ENCODE measurements around the gene FANCM. TPM values are rescaled to one million over a fixed set of nuclear protein-coding genes. Genes with fewer than 3 reads are reported as not detected.

The FANCM gene
- total and polyA plus RNA-seq, 2 donors (not counting 3 experiments of a cell fraction or from before 2014, with no cell fraction given) = 2.2 to 13.7 TPM

GRCh38 chr14:45169906-45170305 lies 34.2 kb downstream of the FANCM start:
- H3K27ac ChIP-seq (ENCODE audit: insufficient read depth, low read depth, low read length) = no peak overlapping the region
- H4K20me1 ChIP-seq (replicated peaks; ENCODE audit: control insufficient read depth, extremely low read depth, insufficient read depth, low read length) = no peaks in the 10 kb centered on the region
- no TSS peak for BruUV-seq (replicated peaks)
- no peaks in the 10 kb centered on the region for H3K9me1 ChIP-seq (replicated peaks; ENCODE audit: control insufficient read depth, extremely low read depth, insufficient read depth, low read length)
- no peaks in the 10 kb centered on the region for H3K4me1 ChIP-seq (ENCODE audit: control insufficient read depth, extremely low read depth, insufficient read depth, low read length)
- TF ChIP-seq CTCF (IDR thresholded peaks at IDR 0.05; ENCODE audit: extremely low read depth in 1 of 2, insufficient read depth in 1 of 2, low read depth in 1 of 2, low read length in 2 of 2) = no peak
- no peak for TF ChIP-seq POLR2AphosphoS5 (IDR thresholded peaks at IDR 0.05; ENCODE audit: insufficient read depth, low read depth, low read length)
- TF ChIP-seq POLR2A (IDR thresholded peaks at IDR 0.05; ENCODE audit: low read depth, low read length) = no peak
- no peak for TF ChIP-seq GATA2 (IDR thresholded peaks at IDR 0.05; ENCODE audit: insufficient read depth, insufficient read length, low read depth, low read length)
- TF ChIP-seq MAX (IDR thresholded peaks at IDR 0.05; ENCODE audit: insufficient read depth, insufficient read length) = no peak
- no peak for TF ChIP-seq JUN (IDR thresholded peaks at IDR 0.05; ENCODE audit: borderline replicate concordance, insufficient read depth, insufficient read length, low read depth)
- no peak for TF ChIP-seq FOS (IDR thresholded peaks at IDR 0.05; ENCODE audit: borderline replicate concordance, insufficient read depth, low read length)
- no peak for TF ChIP-seq MYC (IDR thresholded peaks at IDR 0.05; ENCODE audit: low read depth, low read length)
- no peak for TF ChIP-seq EZH2 (IDR thresholded peaks at IDR 0.05; ENCODE audit: borderline replicate concordance, low read depth, low read length, severe bottlenecking)
- no peaks in the 10 kb centered on the region for H3K79me2 ChIP-seq (ENCODE audit: control insufficient read depth, insufficient read depth, low read length)
- DNase-seq (ENCODE audit: low read depth, low spot score) = no peak
- no peak overlapping the region for H3K4me3 ChIP-seq (replicated peaks in 1 of 3; ENCODE audit: insufficient read depth in 1 of 3, low read depth in 1 of 3, low read length in 3 of 3)
- dilution Hi-C loops (cut with MboI; ENCODE audit: extremely low pct_ligation_motif_present, low sequenced_read_pairs) (no loop called here), intact Hi-C loops (cut with micrococcal nuclease) (no loop called here)
- CTCF ChIA-PET = interaction anchor here (1.1 kb wide), 1 partner anchor 9 kb away, joined by 3 read pairs; no protein-coding TSS in a partner anchor
- no peak overlapping the region for H3K4me2 ChIP-seq (ENCODE audit: insufficient read depth, low read length)
- no peak for FAIRE-seq
- H3K36me3 ChIP-seq (ENCODE audit: control insufficient read depth in 2 of 2, extremely low read depth in 1 of 2, insufficient read depth in 2 of 2, low read length in 2 of 2) = peaks cover 0 to 7% of the 10 kb centered on the region in 2 experiments
- H2AFZ ChIP-seq (ENCODE audit: low read depth, low read length) = no peak overlapping the region
- no peaks in the 10 kb centered on the region for H3K27me3 ChIP-seq (ENCODE audit: control insufficient read depth in 2 of 2, insufficient read depth in 2 of 2, low read length in 2 of 2)
- no peak overlapping the region for H3K9ac ChIP-seq (replicated peaks; ENCODE audit: extremely low read depth, insufficient read depth, low read length)
- POLR2A ChIA-PET = no interaction called here
- no peaks in the 10 kb centered on the region for H3K9me3 ChIP-seq (replicated peaks; ENCODE audit: control insufficient read depth, insufficient read depth, low read length)
